ENCODE results near the gene PKD1.
"Not testable (repeated sequence)": the region's sequence is repeated elsewhere in the genome, so short reads cannot be mapped to it uniquely, and the experiment has no call there.

Gene PKD1

GRCh38 chr16:2122934-2123683 is 12.6 kb downstream of the PKD1 start:
- DNase-seq: not testable (repeated sequence)

- no peak for DNase-seq
Measured at GRCh38 chr16:2122429-2122828, 13.3 kb downstream of the PKD1 start.

- DNase-seq: no peak
Measured at GRCh38 chr16:2121853-2122252, 13.8 kb downstream of the PKD1 start.

DNA sequence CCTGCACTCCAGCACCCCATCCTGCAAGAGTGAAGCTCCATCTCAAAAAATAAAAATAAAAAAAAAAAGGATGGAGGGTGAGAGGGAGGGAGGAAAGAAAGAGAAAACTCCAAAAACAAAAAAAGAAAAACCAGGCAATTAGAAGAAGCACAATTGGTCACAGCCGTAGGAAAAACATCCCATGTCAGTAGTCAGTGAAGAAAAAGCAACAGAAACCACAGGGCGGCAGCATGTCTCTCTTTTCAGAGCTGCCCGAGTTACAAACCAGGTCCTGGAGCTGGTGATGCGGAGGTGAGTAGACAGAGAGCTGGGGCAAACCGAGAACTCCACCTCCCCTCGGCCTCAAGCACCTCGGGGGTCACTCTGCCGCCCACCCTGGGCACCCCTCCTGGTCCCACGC is 14.4 kb downstream of the PKD1 start:
- not testable (repeated sequence) for DNase-seq

- DNase-seq: not testable (repeated sequence)
Measured at GRCh38 chr16:2117960-2118722, 17.6 kb downstream of the PKD1 start.

- DNase-seq: not testable (repeated sequence)
Measured at GRCh38 chr16:2117341-2117740, 18.4 kb downstream of the PKD1 start.

DNA sequence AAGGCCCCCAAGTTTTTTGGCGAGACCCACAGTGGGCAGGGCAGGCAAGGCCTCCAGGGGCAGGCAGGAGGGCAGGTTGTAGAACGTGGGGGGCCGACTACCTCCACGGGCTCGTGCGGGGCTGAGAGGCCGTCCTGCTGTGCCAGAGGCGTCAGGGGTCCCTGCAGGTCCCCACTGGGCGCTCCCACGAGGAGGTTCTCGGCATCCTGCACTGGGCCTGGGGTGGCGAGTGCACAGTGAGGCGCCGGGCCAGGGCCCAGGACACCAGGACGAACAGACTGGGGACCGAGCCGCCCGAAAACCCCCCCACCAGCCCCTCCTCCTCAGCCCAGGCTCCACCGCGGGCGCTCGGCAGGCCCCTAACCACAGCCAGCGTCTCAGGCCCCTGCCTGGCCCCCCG is 19.3 kb downstream of the PKD1 start:
- not testable (repeated sequence) for DNase-seq

- no peak for DNase-seq
Measured at GRCh38 chr16:2115591-2115973, 20.1 kb downstream of the PKD1 start.

GRCh38 chr16:2114885-2115590 is 20.7 kb downstream of the PKD1 start:
- not testable (repeated sequence) for DNase-seq

DNA sequence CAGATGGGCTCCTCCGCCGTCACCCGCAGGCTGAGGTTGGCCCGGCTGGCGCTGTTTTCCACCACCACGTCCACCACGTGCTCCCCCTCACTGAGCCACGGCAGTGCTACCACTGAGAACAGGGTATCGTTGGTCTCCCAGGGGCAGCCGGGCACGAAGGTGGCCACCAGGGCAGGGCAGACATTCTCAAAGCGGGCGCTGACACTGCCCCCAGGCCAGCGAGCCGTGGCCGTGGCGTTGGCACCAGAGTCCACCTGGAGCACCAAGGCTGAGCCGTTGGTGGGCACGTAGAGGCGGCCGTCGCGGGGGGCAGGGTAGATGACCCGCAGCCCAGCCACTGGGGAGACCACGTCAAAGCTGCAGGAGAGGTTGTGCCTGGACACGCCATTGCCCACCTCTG is 21.5 kb downstream of the PKD1 start:
- DNase-seq: not testable (repeated sequence)

GRCh38 chr16:2112539-2113106 is 23.1 kb downstream of the PKD1 start:
- not testable (repeated sequence) for DNase-seq

- DNase-seq: not testable (repeated sequence)
Measured at GRCh38 chr16:2111412-2112335, 24.0 kb downstream of the PKD1 start.

DNA sequence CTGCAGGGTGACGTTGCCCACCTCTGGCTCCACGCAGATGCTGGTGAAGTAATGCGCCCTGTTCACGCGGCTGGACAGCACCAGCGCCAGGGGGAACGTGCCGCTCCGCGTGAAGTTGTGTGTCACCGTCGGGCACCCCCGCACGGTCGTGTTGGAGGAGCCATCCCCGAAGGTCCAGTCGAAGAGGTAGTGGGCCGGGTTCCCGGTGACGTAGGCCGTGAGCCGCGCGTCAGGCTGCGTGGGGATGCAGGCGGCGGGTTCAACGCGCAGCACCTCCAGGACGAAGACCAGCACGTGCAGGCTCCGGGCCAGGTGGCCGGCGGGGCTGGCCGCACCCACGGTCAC is 24.7 kb downstream of the PKD1 start:
- not testable (repeated sequence) for DNase-seq

DNA sequence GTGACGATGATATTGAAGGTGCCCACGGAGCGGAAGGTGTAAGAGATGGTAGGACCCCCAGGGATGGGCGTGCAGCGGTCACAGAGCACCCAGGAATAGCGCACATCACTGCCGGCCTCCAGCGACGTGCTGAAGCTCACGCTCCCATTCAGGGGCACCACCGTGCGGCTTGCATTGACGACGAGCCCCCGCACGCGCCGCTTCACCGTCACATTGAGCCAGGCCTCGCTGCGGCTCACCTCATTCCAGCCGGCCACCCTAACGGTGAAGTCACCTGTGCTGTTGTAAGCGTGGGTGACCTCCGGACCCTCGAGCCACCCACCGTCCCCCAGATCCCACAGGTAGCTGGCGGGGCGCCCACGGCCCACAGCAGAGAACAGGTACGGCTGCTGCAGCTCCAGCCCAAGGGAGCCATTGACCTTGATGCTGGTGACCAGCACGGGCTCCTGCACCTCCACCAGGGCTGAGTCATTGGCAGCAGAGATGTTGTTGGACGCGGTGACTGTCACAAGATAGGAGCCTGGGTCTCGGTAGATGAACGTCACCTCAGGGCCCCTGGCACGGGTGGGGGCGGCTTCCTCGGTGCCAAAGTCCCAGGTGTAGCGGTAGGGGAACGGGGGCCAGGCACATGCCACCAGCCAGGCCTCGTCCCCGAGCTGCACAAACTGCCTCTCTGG is 25.2 kb downstream of the PKD1 start:
- not testable (repeated sequence) for DNase-seq

DNA sequence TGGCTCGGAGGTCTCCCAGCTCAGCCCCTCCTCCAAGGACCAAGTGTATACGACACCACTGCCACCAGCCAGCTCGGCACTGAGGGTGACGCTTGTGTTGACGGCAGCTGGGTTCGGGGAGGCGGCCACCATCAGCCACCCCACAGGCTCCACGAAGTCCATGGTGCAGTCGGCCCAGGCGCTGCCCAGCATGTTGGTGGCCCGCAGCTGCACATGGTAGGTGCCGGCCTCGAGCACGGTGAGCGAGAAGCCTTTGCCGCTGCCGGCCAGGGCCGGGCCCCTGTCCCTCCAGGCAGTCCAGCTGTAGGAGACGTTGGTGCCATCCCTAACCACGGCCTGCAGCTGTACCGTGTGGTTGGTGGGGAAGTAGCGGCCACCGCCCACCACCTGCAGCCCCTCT is 25.8 kb downstream of the PKD1 start:
- not testable (repeated sequence) for DNase-seq

- DNase-seq: not testable (repeated sequence)
Measured at GRCh38 chr16:2109271-2109580, 26.5 kb downstream of the PKD1 start.

- DNase-seq: not testable (repeated sequence)
Measured at GRCh38 chr16:2108446-2109270, 27.0 kb downstream of the PKD1 start.

DNA sequence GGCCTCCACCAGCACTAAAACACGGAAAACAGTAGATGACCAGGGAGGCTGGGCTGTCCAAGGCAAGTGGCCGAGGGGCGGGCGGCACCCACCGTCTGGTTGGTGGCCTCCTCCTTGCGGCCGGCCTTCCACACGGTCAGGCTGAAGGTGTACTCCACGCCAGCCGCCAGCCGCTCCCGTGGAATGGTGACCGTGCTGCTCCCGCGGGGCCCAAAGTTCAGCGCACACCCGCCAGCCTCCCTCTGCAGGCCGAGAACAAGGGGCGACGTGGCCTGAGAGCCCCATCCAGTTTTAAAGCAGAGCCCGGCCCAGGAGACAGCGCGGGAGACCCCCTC is 27.9 kb downstream of the PKD1 start:
- not testable (repeated sequence) for DNase-seq

- not testable (repeated sequence) for DNase-seq
Measured at GRCh38 chr16:2107121-2107790, 28.4 kb downstream of the PKD1 start.

GRCh38 chr16:2106211-2106610 is 29.5 kb downstream of the PKD1 start:
- DNase-seq: not testable (repeated sequence)
